T-cell (primary cell): ENCODE data around the gene PDE4C. TPM values are rescaled to one million over a fixed set of nuclear protein-coding genes. Genes with fewer than 3 reads are reported as not detected.
A peak's percentile ranks its signal among the peaks of the same experiment; 100 is the strongest.

Source experiments
- ATAC-seq, 4 experiments: fragments of 200-7000 bp in 3 of 4; fragments of 150-1000 bp in 1 of 4; cut with Tn5 transposase; replicated peaks in 1 of 4; 1 replicate in 3 of 4; 2 replicates in 1 of 4; pipeline ENCODE4 v1.10.0; 2021; ENCODE audit warnings: moderate library complexity in 3 of 4, mild to moderate bottlenecking in 2 of 4, moderate number of reproducible peaks in 1 of 4
- CTCF ChIA-PET, 2 donors: fragments of 300-600 bp; sonication (Branson Sonifier 250); formaldehyde crosslinking; loops; one replicate each; lab custom pipeline; 2022; ENCODE audit warnings: antibody characterized with exemption in 2 of 2; lab: Charles Lee
- POLR2A ChIA-PET, 2 donors: fragments of 300-600 bp; sonication (Branson Sonifier 250); formaldehyde crosslinking; loops; one replicate each; lab custom pipeline; 2022; ENCODE audit warnings: antibody characterized with exemption in 2 of 2; lab: Charles Lee
- DNase-seq, 35 experiments: peaks; one replicate each; pipeline versions ENCODE4 v3.0.0 to v3.0.0-alpha.2; 2013 to 2023
- H3K27ac ChIP-seq: one replicate; pipeline ENCODE4 v1.5.1; 2013; ENCODE audit warnings: low read length
- H3K27me3 ChIP-seq, 2 experiments: replicated peaks in 1 of 2; 1 replicate in 1 of 2; 2 replicates in 1 of 2; pipeline versions ENCODE4 v1.6.1 to v1.7.0; 2013; ENCODE audit warnings: low read length in 1 of 2, mixed read lengths in 1 of 2; ENCODE audit not compliant: control insufficient read depth in 2 of 2, insufficient read depth in 2 of 2; ENCODE audit errors: extremely low read depth in 1 of 2
- H3K36me3 ChIP-seq, 2 donors: 1 replicate in 1 of 2; 2 replicates in 1 of 2; pipeline versions ENCODE4 v1.6.1 to v1.7.0; 2013; ENCODE audit warnings: low read length in 1 of 2; ENCODE audit not compliant: control insufficient read depth in 2 of 2, insufficient read depth in 1 of 2; ENCODE audit errors: extremely low read depth in 1 of 2
- H3K4me1 ChIP-seq, 2 experiments: 1 replicate in 1 of 2; 2 replicates in 1 of 2; pipeline versions ENCODE4 v1.6.1 to v1.7.0; 2013; ENCODE audit warnings: low read length in 2 of 2, mixed read lengths in 1 of 2; ENCODE audit not compliant: insufficient read depth in 2 of 2, control insufficient read depth in 1 of 2; ENCODE audit errors: extremely low read depth in 1 of 2
- H3K4me3 ChIP-seq, 2 donors: 1 replicate in 1 of 2; 2 replicates in 1 of 2; pipeline versions ENCODE4 v1.5.1 to v1.7.0; 2013; ENCODE audit warnings: mild to moderate bottlenecking in 2 of 2, low read length in 1 of 2, moderate library complexity in 1 of 2; ENCODE audit not compliant: control insufficient read depth in 1 of 2; ENCODE audit errors: extremely low read depth in 1 of 2
- H3K9me3 ChIP-seq: 2 replicates; pipeline ENCODE4 v1.7.0; 2013
- H3K27ac Mint-ChIP-seq, 2 donors: one replicate each; pipeline ENCODE4 v1.8.0; 2020 to 2021; ENCODE audit warnings: mild to moderate bottlenecking in 2 of 2, mixed read lengths in 2 of 2
- H3K27me3 Mint-ChIP-seq, 2 donors: one replicate each; pipeline ENCODE4 v1.8.0; 2021 to 2022; ENCODE audit warnings: mixed read lengths in 2 of 2
- H3K36me3 Mint-ChIP-seq: one replicate; pipeline ENCODE4 v1.8.0; 2021; ENCODE audit warnings: mixed read lengths
- H3K4me1 Mint-ChIP-seq, 3 donors: one replicate each; pipeline ENCODE4 v1.8.0; 2020 to 2022; ENCODE audit warnings: mixed read lengths in 3 of 3, mild to moderate bottlenecking in 1 of 3
- H3K4me3 Mint-ChIP-seq, 3 donors: one replicate each; pipeline ENCODE4 v1.8.0; 2020 to 2022; ENCODE audit warnings: mild to moderate bottlenecking in 3 of 3, mixed read lengths in 3 of 3, moderate library complexity in 3 of 3
- H3K9me3 Mint-ChIP-seq, 3 donors: one replicate each; pipeline ENCODE4 v1.8.0; 2020 to 2022; ENCODE audit warnings: mixed read lengths in 3 of 3
- WGBS: methylation state at CpG from one replicate; pipeline ENCODE4 v1.1.5; 2013; ENCODE audit warnings: missing lambda C conversion rate; ENCODE audit not compliant: insufficient coverage; 5-methylcytosine and 5-hydroxymethylcytosine counted together
- total RNA-seq, 35 experiments: library from RNA in 6 of 35; stranded (reverse) in 6 of 35; fragments of 120-200 nt in 1 of 35; gene quantifications; one replicate each; pipeline versions ENCODE4 v1.2.1 to v1.2.4 and lab custom pipeline; 2013 to 2026

Gene PDE4C
- total RNA-seq, 5 donors from 2014 or later (not counting 1 experiment from before 2014, with no cell fraction given): not detected

GRCh38 chr19:18226956-18227780, 930 bp upstream of the PDE4C start:
- H3K4me3 Mint-ChIP-seq: peak overlapping the region in 1 of 3 donors; percentile 16
- ATAC-seq (no peak), DNase-seq (no peak)
- H3K27me3 Mint-ChIP-seq: peaks cover 51 to 77% of the 10 kb centered on the region in 2 donors
- no peak overlapping the region for H3K27ac ChIP-seq
- H3K9me3 Mint-ChIP-seq: no peaks in the 10 kb centered on the region
- no peaks in the 10 kb centered on the region for H3K36me3 Mint-ChIP-seq
- no peak overlapping the region for H3K4me3 ChIP-seq
- H3K36me3 ChIP-seq: no peaks in the 10 kb centered on the region
- peaks cover 17 to 25% (median 22%) of the 10 kb centered on the region in 3 donors for H3K4me1 Mint-ChIP-seq
- POLR2A ChIA-PET: no interaction called here
- H3K9me3 ChIP-seq: no peaks in the 10 kb centered on the region
- peak overlapping the region in 1 of 2 donors; percentile 55 for H3K27ac Mint-ChIP-seq
- peaks cover 3 to 26% of the 10 kb centered on the region in 2 experiments for H3K4me1 ChIP-seq
- H3K27me3 ChIP-seq: peaks cover 0 to 91% of the 10 kb centered on the region in 2 experiments
- 79% methylated on average over 13 of the region's 18 CpGs for WGBS
- CTCF ChIA-PET: no interaction called here

- no peaks in the 10 kb centered on the region for H3K9me3 ChIP-seq
- H3K36me3 ChIP-seq: no peaks in the 10 kb centered on the region
- Mint-ChIP-seq H3K36me3 (no peaks in the 10 kb centered on the region), H3K27me3 (peaks cover 46 to 73% of the 10 kb centered on the region in 2 donors), H3K4me3 (peak overlapping the region; percentile 3 to 92 (median 21)), H3K9me3 (no peaks in the 10 kb centered on the region), H3K4me1 (peaks cover 20 to 31% (median 22%) of the 10 kb centered on the region in 3 donors), H3K27ac (no peak overlapping the region)
- POLR2A ChIA-PET: no interaction called here
- CTCF ChIA-PET: no interaction called here
- ATAC-seq (no peak), DNase-seq (no peak)
- WGBS: 31% methylated on average over 9 of the region's 16 CpGs
- no peak overlapping the region for H3K27ac ChIP-seq
- H3K4me3 ChIP-seq: no peak overlapping the region
- H3K4me1 ChIP-seq: peaks cover 3 to 29% of the 10 kb centered on the region in 2 experiments
- peaks cover 0 to 90% of the 10 kb centered on the region in 2 experiments for H3K27me3 ChIP-seq
These were observed 910 bp downstream of the PDE4C start for GRCh38 chr19:18225355-18225701.

DNA sequence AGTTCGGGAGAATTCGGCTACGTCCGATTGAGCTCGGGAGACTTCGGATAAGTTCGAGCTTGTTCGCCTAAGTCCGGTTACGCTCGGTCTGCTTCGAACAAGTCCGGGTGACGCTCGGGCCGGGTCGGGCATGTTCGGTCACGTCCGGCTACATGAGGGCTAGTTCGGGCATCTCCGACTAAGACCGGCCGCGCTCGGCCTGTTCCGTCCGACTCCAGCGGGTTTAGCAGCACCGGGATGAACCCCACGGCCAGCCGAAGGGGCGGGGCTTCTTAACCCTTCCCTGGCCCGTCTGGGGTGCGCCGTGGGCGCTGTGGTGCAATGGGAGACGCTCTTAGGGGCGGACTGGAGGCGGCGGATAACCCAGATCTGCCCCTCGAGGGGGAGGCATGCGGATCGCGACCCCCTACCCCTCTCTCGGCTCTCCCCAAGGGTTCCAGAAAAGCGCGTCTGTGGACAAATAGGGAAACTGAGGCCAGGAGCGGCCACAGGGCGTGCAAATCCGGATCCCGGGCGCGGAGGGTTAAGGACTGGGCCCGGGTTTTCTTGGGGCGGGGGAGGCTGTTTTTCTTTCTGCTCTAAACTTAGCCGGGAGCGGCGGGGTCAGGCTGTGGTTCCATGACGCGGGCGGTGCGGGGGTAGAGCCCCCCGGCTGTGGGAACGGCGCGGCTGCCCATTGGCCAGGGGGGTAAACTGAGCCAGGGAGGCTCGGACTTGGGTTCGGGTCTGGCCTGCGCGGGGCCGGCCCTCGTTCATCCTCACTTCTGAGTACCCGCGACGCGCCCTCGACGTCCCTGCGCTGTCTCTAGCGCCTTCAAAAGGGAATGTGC, 1.5 kb downstream of the PDE4C start:
- peak overlapping the region; percentile 16 to 36 for H3K27ac Mint-ChIP-seq
- peak; percentile 94 to 99 (median 97) for ATAC-seq
- Histone ChIP-seq H3K36me3 (no peaks in the 10 kb centered on the region), H3K27ac (no peak overlapping the region), H3K9me3 (no peaks in the 10 kb centered on the region), H3K27me3 (peaks cover 0 to 89% of the 10 kb centered on the region in 2 experiments), H3K4me1 (peaks cover 3 to 29% of the 10 kb centered on the region in 2 experiments), H3K4me3 (peak overlapping the region; percentile 41 to 77)
- H3K9me3 Mint-ChIP-seq: no peaks in the 10 kb centered on the region
- POLR2A ChIA-PET: interaction anchor here in 1 of 2 donors (0.6 to 1.0 kb wide), 4 partner anchors 13 to 290 kb away, joined by 4 to 7 read pairs (median 5); no protein-coding TSS in a partner anchor
- 3% methylated on average over 74 of the region's 81 CpGs for WGBS
- DNase-seq: peak; percentile 43 to 88 (median 71)
- peaks cover 20 to 33% (median 22%) of the 10 kb centered on the region in 3 donors for H3K4me1 Mint-ChIP-seq
- H3K4me3 Mint-ChIP-seq: peak overlapping the region; percentile 77 to 92 (median 81)
- H3K36me3 Mint-ChIP-seq: no peaks in the 10 kb centered on the region
- H3K27me3 Mint-ChIP-seq: peaks cover 42 to 73% of the 10 kb centered on the region in 2 donors
- CTCF ChIA-PET: interaction anchor here in 1 of 2 donors (0.5 to 1.0 kb wide), 7 partner anchors 21 to 136 kb away, joined by 3 to 8 read pairs (median 6); partner anchors contain the start of genes PIK3R2 and RAB3A

DNA sequence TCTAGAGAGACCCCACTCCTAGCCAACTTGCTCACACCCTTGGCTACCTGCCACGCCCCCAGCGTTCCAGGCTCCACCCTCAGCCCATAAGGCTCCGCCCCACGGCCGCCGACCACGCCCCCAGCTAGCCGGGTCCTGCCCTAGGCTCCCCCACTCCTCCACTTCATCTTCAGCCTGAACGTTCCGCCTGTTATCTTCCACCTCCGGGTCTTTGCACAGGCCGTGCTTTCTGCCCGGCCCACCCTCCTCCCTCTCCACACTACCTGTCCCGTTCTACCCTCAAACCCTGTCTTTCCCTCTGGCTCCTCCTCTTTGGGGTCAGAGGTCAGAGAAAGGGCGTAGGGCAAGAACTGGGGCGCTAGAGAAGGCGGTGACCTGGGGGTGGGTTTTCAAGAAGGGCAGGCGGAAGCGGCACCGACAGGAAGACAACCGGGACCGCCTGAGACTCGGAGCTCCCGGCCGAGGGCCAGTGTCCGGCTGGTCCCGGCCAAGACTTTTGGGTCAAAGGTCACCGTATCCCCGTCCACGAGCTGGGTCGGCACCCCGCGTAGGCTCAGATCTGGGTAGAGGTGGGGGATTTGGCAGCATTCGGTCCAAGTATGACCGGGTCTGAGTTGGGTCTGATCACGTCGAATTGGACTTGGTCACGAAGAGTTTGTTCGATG, 2.2 kb downstream of the PDE4C start:
- no peak overlapping the region for H3K27ac ChIP-seq

DNA sequence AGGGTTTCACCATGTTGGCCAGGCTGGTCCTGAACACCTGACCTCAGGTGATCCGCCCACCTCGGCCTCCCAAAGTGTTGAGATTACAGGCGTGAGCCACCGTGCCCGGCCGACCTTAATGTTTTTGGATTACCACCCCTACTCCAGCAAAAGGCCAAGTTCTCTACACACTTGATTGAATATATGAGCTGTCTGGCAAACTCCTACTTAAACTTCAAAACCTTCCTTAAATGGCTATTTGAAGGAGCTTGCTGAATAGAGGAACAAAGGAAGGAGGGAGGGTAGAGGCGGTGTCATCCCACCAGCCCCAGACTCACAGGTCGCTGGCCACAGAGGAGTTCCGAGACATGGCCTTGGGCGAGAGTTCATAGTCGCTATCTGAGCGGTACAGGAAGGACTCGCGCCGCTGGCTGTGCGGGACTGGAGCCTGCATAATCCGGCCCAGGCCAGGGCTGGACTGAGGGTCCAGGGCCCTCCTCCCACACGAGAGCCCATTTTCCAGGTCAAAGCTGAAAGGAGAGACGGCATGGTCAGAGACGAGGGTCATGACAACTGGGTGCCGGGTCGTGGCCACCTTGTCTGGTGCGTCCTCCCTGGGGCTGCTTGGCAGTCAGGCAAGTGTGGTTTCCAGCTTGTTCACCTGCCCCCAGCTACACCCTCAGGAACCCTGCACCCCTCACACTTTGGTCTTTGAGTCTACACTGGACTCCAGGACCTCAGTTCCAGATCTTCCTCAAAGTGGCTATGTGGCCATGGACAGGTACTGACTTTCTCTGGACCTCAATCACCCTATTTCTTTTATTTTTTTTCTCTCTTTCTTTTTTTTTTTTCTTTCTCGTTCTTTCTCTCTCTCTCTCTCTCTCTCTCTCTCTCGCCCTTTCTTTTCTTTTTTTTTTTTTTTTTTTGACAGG, 4.2 kb downstream of the PDE4C start:
- ChIA-PET CTCF (interaction anchor here (0.6 to 0.7 kb wide), 2 partner anchors 47 to 139 kb away, joined by 3 to 4 read pairs; no protein-coding TSS in a partner anchor), POLR2A (interaction anchor here in 1 of 2 donors (0.6 kb wide), 1 partner anchor 10 kb away, joined by 4 read pairs; no protein-coding TSS in a partner anchor)
- no peaks in the 10 kb centered on the region for H3K9me3 ChIP-seq
- H3K36me3 ChIP-seq: no peaks in the 10 kb centered on the region
- H3K27ac Mint-ChIP-seq: no peak overlapping the region
- H3K9me3 Mint-ChIP-seq: no peaks in the 10 kb centered on the region
- no peaks in the 10 kb centered on the region for H3K36me3 Mint-ChIP-seq
- H3K4me1 Mint-ChIP-seq: peaks cover 17 to 30% (median 20%) of the 10 kb centered on the region in 3 donors
- H3K27me3 Mint-ChIP-seq: peaks cover 31 to 58% of the 10 kb centered on the region in 2 donors
- no peak overlapping the region for H3K27ac ChIP-seq
- DNase-seq (no peak), ATAC-seq (no peak)
- H3K4me1 ChIP-seq: peaks cover 3 to 29% of the 10 kb centered on the region in 2 experiments
- H3K4me3 Mint-ChIP-seq: no peak overlapping the region
- H3K4me3 ChIP-seq: no peak overlapping the region
- H3K27me3 ChIP-seq: peaks cover 0 to 83% of the 10 kb centered on the region in 2 experiments
- WGBS: 87% methylated on average over 15 of the region's 25 CpGs

More for the DNA sequence above, 2.2 kb downstream of the PDE4C start:
- DNase-seq: peak in 6 of 35 experiments; percentile 5 to 33 (median 20)
- H3K27me3 ChIP-seq: peaks cover 0 to 89% of the 10 kb centered on the region in 2 experiments
- Mint-ChIP-seq H3K4me3 (peak overlapping the region; percentile 77 to 92 (median 81)), H3K27me3 (peaks cover 38 to 69% of the 10 kb centered on the region in 2 donors), H3K4me1 (peaks cover 20 to 33% (median 22%) of the 10 kb centered on the region in 3 donors), H3K36me3 (no peaks in the 10 kb centered on the region), H3K9me3 (no peaks in the 10 kb centered on the region), H3K27ac (peak overlapping the region in 1 of 2 donors; percentile 36)
- H3K4me1 ChIP-seq: peaks cover 3 to 29% of the 10 kb centered on the region in 2 experiments
- H3K36me3 ChIP-seq: no peaks in the 10 kb centered on the region
- peak in 1 of 4 experiments; percentile 10 for ATAC-seq
- H3K4me3 ChIP-seq: peak overlapping the region; percentile 41 to 77
- no peaks in the 10 kb centered on the region for H3K9me3 ChIP-seq
- ChIA-PET CTCF (interaction anchor here in 1 of 2 donors (0.5 to 1.0 kb wide), 7 partner anchors 20 to 135 kb away, joined by 3 to 8 read pairs (median 6); partner anchors contain the start of genes PIK3R2 and RAB3A), POLR2A (interaction anchor here in 1 of 2 donors (0.6 to 1.0 kb wide), 4 partner anchors 12 to 289 kb away, joined by 4 to 7 read pairs (median 5); no protein-coding TSS in a partner anchor)
- 8% methylated on average over 36 of the region's 39 CpGs for WGBS
